ENCODE results near the gene ZNF14. TPM values are rescaled to one million over a fixed set of nuclear protein-coding genes. Genes with fewer than 3 reads are reported as not detected.
"Not testable (repeated sequence)": the region's sequence is repeated elsewhere in the genome, so short reads cannot be mapped to it uniquely, and the experiment has no call there.

Gene ZNF14
- total RNA-seq, 1 experiment from 2014 or later = 12.1 TPM

DNA sequence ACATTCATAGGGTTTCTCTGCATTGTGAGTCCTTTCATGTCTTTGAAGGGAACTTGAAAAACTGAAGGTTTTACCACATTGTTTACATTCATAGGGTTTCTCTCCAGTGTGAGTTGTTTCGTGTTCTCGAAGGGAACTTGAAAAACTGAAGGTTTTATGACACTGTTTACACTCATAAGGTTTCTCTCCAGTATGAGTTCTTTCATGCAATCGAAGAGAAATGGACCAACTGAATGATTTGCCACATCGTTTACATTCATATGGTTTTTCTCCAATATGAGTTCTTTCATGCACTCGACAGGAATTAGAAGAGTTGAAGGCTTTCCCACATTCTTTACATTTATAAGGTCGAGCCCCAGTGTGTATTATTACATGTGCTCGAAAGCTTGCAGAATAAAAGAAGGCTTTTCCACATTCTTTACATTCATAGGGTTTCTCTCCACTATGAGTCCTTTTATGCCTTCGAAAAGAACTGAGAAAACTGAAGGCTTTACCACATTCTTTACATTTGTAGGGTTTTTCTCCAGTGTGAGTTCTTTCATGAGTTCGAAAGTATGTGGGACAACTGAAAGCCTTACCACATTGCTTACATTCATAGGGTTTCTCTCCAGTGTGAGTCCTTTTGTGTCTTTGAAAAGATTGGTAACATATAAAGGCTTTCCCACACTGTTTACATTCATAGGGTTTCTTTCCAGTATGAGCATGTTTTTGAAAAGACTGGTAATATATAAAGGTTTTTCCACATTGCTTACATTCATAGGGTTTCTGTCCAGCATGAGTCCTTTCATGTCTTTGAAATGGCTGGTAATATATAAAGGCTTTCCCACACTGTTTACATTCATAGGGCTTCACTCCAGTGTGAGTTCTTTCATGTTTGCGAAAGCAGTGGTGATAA lies 20.7 kb downstream of the ZNF14 start:
- Histone ChIP-seq H4K20me1 (ENCODE audit: insufficient read depth, low read depth, low read length) (no peaks in the 10 kb centered on the region), H3K36me3 (ENCODE audit: insufficient read depth, low read length) (peaks cover 81% of the 10 kb centered on the region), H3K4me2 (ENCODE audit: low read depth, low read length, poor library complexity, severe bottlenecking) (no peak overlapping the region), H2AFZ (ENCODE audit: low read length) (no peak overlapping the region), H3K27me3 (ENCODE audit: low read length) (no peaks in the 10 kb centered on the region), H3K27ac (ENCODE audit: low read length) (no peak overlapping the region), H3K4me3 (ENCODE audit: low read length) (no peak overlapping the region), H3K9ac (ENCODE audit: low read length) (no peak overlapping the region), H3K9me2 (replicated peaks; ENCODE audit: insufficient read depth, low read length) (no peaks in the 10 kb centered on the region), H3K4me1 (ENCODE audit: low read length) (no peaks in the 10 kb centered on the region), H3K9me3 (ENCODE audit: low read length) (peaks cover 83% of the 10 kb centered on the region), H3K79me2 (ENCODE audit: low read length) (peaks cover 21% of the 10 kb centered on the region)
- peak; percentile 40 for DNase-seq

DNA sequence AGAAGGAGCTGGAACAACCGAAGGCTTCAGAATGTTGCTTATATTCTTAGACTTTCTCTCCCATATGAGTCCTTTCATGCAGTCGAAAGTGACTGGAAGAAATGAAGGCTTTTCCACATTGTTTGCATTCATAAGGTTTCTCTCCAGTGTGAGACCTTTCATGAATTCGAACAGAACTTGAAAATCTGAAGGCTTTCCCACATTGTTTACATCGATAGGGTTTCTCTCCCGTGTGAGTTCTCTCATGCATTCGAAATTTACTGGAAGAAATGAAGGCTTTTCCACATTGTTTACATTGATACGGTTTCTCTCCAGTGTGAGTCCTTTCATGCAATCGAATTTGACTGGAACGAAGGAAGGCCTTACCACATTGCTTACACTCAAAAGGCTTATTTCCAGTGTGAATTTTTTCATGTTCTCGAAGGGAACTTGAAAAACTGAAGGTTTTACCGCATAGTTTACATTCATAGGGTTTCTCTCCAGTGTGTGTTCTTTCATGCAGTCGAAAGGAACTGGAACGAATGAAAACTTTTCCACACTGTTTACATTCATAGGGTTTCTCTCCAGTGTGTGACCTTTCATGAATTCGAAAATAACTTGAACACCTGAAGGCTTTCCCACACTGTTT lies 21.5 kb downstream of the ZNF14 start:
- peak; percentile 41 for DNase-seq
- Histone ChIP-seq H3K4me2 (ENCODE audit: low read depth, low read length, poor library complexity, severe bottlenecking) (no peak overlapping the region), H4K20me1 (ENCODE audit: insufficient read depth, low read depth, low read length) (no peaks in the 10 kb centered on the region), H3K9me2 (replicated peaks; ENCODE audit: insufficient read depth, low read length) (no peaks in the 10 kb centered on the region), H3K27me3 (ENCODE audit: low read length) (no peaks in the 10 kb centered on the region), H3K27ac (ENCODE audit: low read length) (no peak overlapping the region), H3K4me1 (ENCODE audit: low read length) (no peaks in the 10 kb centered on the region), H3K36me3 (ENCODE audit: insufficient read depth, low read length) (peaks cover 74% of the 10 kb centered on the region), H3K9me3 (ENCODE audit: low read length) (peaks cover 81% of the 10 kb centered on the region), H2AFZ (ENCODE audit: low read length) (no peak overlapping the region), H3K9ac (ENCODE audit: low read length) (no peak overlapping the region), H3K4me3 (ENCODE audit: low read length) (no peak overlapping the region), H3K79me2 (ENCODE audit: low read length) (peaks cover 13% of the 10 kb centered on the region)

DNA sequence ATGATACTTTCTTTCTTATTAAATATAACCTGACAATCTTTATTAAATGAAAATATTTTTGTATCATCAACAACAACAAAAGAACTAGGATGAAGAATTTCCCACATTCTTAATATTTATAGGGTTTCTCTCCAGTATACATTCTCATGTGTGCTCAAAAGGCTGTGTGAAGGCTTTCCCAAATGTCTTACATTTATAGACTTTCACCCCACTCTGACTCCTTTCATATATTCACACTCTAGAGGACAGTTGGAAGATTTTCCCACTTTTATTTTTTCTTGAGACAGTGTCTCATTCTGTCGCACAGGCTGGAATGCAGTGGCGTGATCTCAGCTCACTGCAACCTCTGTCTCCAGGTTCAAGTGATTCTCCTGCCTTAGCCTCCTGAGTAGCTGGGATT lies 22.4 kb downstream of the ZNF14 start:
- Histone ChIP-seq H3K4me2 (ENCODE audit: low read depth, low read length, poor library complexity, severe bottlenecking) (no peak overlapping the region), H3K36me3 (ENCODE audit: insufficient read depth, low read length) (peaks cover 68% of the 10 kb centered on the region), H3K9me2 (replicated peaks; ENCODE audit: insufficient read depth, low read length) (no peaks in the 10 kb centered on the region), H2AFZ (ENCODE audit: low read length) (no peak overlapping the region), H3K9ac (ENCODE audit: low read length) (no peak overlapping the region), H3K9me3 (ENCODE audit: low read length) (peaks cover 75% of the 10 kb centered on the region), H3K4me1 (ENCODE audit: low read length) (no peaks in the 10 kb centered on the region), H3K79me2 (ENCODE audit: low read length) (peaks cover 6% of the 10 kb centered on the region; the same call in 1 of the 2 replicates), H3K27ac (ENCODE audit: low read length) (no peak overlapping the region), H3K27me3 (ENCODE audit: low read length) (no peaks in the 10 kb centered on the region), H4K20me1 (ENCODE audit: insufficient read depth, low read depth, low read length) (no peaks in the 10 kb centered on the region), H3K4me3 (ENCODE audit: low read length) (no peak overlapping the region)
- DNase-seq = peak; percentile 32

DNA sequence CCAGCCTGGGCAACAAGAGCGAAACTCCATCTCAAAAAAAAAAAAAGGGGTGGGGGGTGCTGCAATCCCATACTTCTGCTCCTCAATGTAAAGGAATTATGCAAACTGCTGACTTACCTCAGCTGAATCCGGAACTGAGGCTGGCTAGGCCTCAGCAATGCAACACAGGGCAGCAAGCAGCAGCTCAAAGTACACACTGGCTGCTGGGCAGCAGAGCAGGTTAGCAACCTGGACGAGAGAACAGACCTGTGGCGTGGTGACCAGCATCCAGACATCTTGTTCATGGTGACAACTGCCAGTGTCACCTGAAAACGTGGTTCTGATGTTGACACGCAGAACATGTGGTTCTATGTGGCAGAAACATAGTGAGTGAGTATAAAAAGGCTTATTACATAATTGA lies 28.1 kb downstream of the ZNF14 start:
- no peaks in the 10 kb centered on the region for H3K27me3 ChIP-seq (ENCODE audit: low read length)
- no peak overlapping the region for H3K27ac ChIP-seq (ENCODE audit: low read length)
- H3K9me2 ChIP-seq (replicated peaks; ENCODE audit: insufficient read depth, low read length) = no peaks in the 10 kb centered on the region
- no peak overlapping the region for H3K9ac ChIP-seq (ENCODE audit: low read length)
- no peaks in the 10 kb centered on the region for H4K20me1 ChIP-seq (ENCODE audit: insufficient read depth, low read depth, low read length)
- H3K4me2 ChIP-seq (ENCODE audit: low read depth, low read length, poor library complexity, severe bottlenecking) = no peak overlapping the region
- no peaks in the 10 kb centered on the region for H3K79me2 ChIP-seq (ENCODE audit: low read length)
- no peak overlapping the region for H3K4me3 ChIP-seq (ENCODE audit: low read length)
- DNase-seq = peak; percentile 33
- peaks cover 15% of the 10 kb centered on the region for H3K36me3 ChIP-seq (ENCODE audit: insufficient read depth, low read length)
- H3K4me1 ChIP-seq (ENCODE audit: low read length) = no peaks in the 10 kb centered on the region
- H3K9me3 ChIP-seq (ENCODE audit: low read length) = peaks cover 35% of the 10 kb centered on the region
- H2AFZ ChIP-seq (ENCODE audit: low read length) = no peak overlapping the region

DNA sequence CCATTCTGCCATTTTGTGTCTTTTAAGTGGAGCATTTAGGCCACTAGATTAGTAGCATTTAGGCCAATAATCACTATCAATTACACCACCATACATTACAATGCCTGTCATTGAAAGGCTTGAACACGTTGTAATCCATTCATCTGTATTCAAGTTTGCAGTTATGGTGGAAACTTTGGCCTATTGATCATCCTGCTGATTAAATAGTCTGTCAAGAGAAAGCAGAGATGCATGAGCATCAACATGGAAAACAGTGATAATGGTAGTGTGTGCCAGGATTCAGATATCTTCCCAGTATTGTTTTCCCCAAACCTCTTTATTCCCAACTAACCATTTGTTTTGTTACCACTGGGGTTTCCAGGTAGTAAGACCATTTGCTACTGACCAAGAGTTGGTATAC lies 32.4 kb downstream of the ZNF14 start:
- H3K4me3 ChIP-seq (ENCODE audit: low read length); H4K20me1 ChIP-seq (ENCODE audit: insufficient read depth, low read depth, low read length); H3K9me2 ChIP-seq (replicated peaks; ENCODE audit: insufficient read depth, low read length); H3K79me2 ChIP-seq (ENCODE audit: low read length); H3K4me2 ChIP-seq (ENCODE audit: low read depth, low read length, poor library complexity, severe bottlenecking); H2AFZ ChIP-seq (ENCODE audit: low read length); DNase-seq; H3K9ac ChIP-seq (ENCODE audit: low read length); H3K4me1 ChIP-seq (ENCODE audit: low read length); H3K27me3 ChIP-seq (ENCODE audit: low read length); H3K36me3 ChIP-seq (ENCODE audit: insufficient read depth, low read length); H3K9me3 ChIP-seq (ENCODE audit: low read length); H3K27ac ChIP-seq (ENCODE audit: low read length): not testable (repeated sequence)

DNA sequence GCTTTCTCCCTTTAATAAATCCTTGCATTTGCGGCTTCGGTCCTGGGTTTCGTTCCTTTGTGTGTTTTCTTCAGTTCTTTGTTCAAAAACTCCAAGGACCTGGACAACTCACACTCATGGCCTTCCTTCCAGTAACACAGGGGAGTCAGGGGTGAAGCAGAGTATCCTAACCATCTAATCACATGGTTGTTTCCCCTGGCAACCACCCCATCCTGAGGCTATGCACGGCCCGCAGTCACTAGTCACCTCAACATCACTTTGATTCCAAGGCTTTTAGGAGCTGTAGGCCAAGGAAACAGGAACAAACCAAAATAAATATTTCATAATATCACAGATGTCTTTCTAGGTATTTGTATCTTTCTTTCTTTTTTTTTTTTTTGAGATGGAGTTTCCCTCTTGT lies 35.3 kb downstream of the ZNF14 start:
- Histone ChIP-seq H3K4me1 (ENCODE audit: low read length) (no peaks in the 10 kb centered on the region), H2AFZ (ENCODE audit: low read length) (no peak overlapping the region), H3K9ac (ENCODE audit: low read length) (no peak overlapping the region), H3K9me2 (replicated peaks; ENCODE audit: insufficient read depth, low read length) (no peaks in the 10 kb centered on the region), H4K20me1 (ENCODE audit: insufficient read depth, low read depth, low read length) (no peaks in the 10 kb centered on the region), H3K79me2 (ENCODE audit: low read length) (no peaks in the 10 kb centered on the region), H3K27ac (ENCODE audit: low read length) (no peak overlapping the region), H3K36me3 (ENCODE audit: insufficient read depth, low read length) (no peaks in the 10 kb centered on the region), H3K27me3 (ENCODE audit: low read length) (no peaks in the 10 kb centered on the region), H3K9me3 (ENCODE audit: low read length) (no peaks in the 10 kb centered on the region), H3K4me2 (ENCODE audit: low read depth, low read length, poor library complexity, severe bottlenecking) (no peak overlapping the region), H3K4me3 (ENCODE audit: low read length) (no peak overlapping the region)
- no peak for DNase-seq

DNA sequence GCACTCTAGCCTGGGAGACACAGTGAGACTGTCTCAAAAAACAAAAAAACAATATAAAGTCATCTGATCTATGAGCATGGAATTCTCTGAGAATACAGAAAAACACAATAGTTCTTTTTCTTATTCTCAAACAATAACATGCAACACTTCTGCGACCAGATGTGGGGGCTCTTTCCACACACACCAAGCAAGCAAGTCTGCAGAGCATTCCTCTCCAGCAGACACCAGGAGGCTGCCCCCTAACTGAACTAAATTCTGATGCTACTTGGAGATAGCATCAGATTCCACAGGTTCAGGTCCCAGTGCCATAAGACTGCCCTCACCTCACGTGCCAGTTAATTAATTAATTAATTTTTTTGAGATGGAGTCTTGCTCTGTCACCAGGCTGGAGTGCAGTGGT lies 36.5 kb downstream of the ZNF14 start:
- Histone ChIP-seq H4K20me1 (ENCODE audit: insufficient read depth, low read depth, low read length) (no peaks in the 10 kb centered on the region), H3K27me3 (ENCODE audit: low read length) (no peaks in the 10 kb centered on the region), H2AFZ (ENCODE audit: low read length) (no peak overlapping the region)

DNA sequence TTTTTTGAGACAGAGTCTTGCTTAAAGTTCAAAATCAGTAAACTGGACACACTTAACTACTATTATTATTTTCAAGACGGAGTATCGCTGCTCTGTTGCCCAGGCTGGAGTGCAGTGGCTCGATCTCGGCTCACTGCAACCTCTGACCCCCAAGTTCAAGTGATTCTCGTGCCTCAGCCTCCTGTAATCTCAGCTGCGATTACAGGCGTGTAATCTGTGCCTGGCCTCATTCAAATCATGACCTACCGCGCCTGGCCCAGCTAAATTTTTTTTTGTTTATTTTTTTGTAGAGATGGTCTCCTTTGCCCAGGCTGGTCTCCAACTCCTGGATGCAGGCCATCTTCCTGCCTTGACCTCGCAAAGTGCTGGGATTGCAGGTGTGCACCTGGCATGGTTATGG lies 41.2 kb downstream of the ZNF14 start:
- Histone ChIP-seq H3K4me3 (ENCODE audit: low read length) (no peak overlapping the region), H3K4me1 (ENCODE audit: low read length) (no peaks in the 10 kb centered on the region), H3K27me3 (ENCODE audit: low read length) (no peaks in the 10 kb centered on the region), H4K20me1 (ENCODE audit: insufficient read depth, low read depth, low read length) (no peaks in the 10 kb centered on the region), H3K79me2 (ENCODE audit: low read length) (no peaks in the 10 kb centered on the region), H3K4me2 (ENCODE audit: low read depth, low read length, poor library complexity, severe bottlenecking) (no peak overlapping the region), H3K9me3 (ENCODE audit: low read length) (no peaks in the 10 kb centered on the region), H3K9me2 (replicated peaks; ENCODE audit: insufficient read depth, low read length) (no peaks in the 10 kb centered on the region), H3K9ac (ENCODE audit: low read length) (no peak overlapping the region), H2AFZ (ENCODE audit: low read length) (no peak overlapping the region), H3K27ac (ENCODE audit: low read length) (no peak overlapping the region), H3K36me3 (ENCODE audit: insufficient read depth, low read length) (no peaks in the 10 kb centered on the region; the same call in 1 of the 2 replicates)
- DNase-seq = no peak

More for the DNA sequence above, 36.5 kb downstream of the ZNF14 start:
- Histone ChIP-seq H3K4me1 (ENCODE audit: low read length) (no peaks in the 10 kb centered on the region), H3K27ac (ENCODE audit: low read length) (no peak overlapping the region), H3K79me2 (ENCODE audit: low read length) (no peaks in the 10 kb centered on the region), H3K9me3 (ENCODE audit: low read length) (no peaks in the 10 kb centered on the region), H3K4me3 (ENCODE audit: low read length) (no peak overlapping the region), H3K9me2 (replicated peaks; ENCODE audit: insufficient read depth, low read length) (no peaks in the 10 kb centered on the region), H3K36me3 (ENCODE audit: insufficient read depth, low read length) (no peaks in the 10 kb centered on the region), H3K4me2 (ENCODE audit: low read depth, low read length, poor library complexity, severe bottlenecking) (no peak overlapping the region), H3K9ac (ENCODE audit: low read length) (no peak overlapping the region)
- no peak for DNase-seq
